GM12878 (cell line): ENCODE data around the gene ANKHD1. TPM values are rescaled to one million over a fixed set of nuclear protein-coding genes. Genes with fewer than 3 reads are reported as not detected.
"Not testable (repeated sequence)": the region's sequence is repeated elsewhere in the genome, so short reads cannot be mapped to it uniquely, and the experiment has no call there.

Experiments used
- ATAC-seq: fragments of 200-7000 bp; cut with Tn5 transposase; 3 replicates; pipeline ENCODE4 v1.9.1; 2020; ENCODE audit warnings: mild to moderate bottlenecking, moderate library complexity
- BruUV-seq: library from RNA; stranded (reverse); fragments of 400-500 nt; replicated peaks from 2 replicates; lab custom pipeline; 2021; lab: Mats Ljungman, UMichigan
- CTCF ChIA-PET: fragments of 300-600 bp; sonication (Branson Sonifier 250); formaldehyde crosslinking; extraction: SDS; loops from one replicate; lab custom pipeline; 2021; ENCODE audit warnings: inconsistent platforms; lab: Yijun Ruan, JAX
- POLR2A ChIA-PET: fragments of 350-600 bp; formaldehyde crosslinking; extraction: SDS; loops from one replicate; lab custom pipeline; 2021; ENCODE audit warnings: inconsistent platforms; lab: Charles Lee
- RAD21 ChIA-PET: fragments of 300-600 bp; sonication (Branson Sonifier 250); formaldehyde crosslinking; loops from one replicate; lab custom pipeline; 2023; ENCODE audit warnings: antibody characterized with exemption; ENCODE audit not compliant: unreplicated experiment; lab: Charles Lee
- SMC1A ChIA-PET: fragments of 300-600 bp; sonication (Branson Sonifier 250); formaldehyde crosslinking; loops from one replicate; lab custom pipeline; 2023; ENCODE audit not compliant: unreplicated experiment, uncharacterized antibody; lab: Charles Lee
- DNase-seq: peaks from one replicate; pipeline ENCODE4 v3.0.0-alpha.2; 2011; ENCODE audit warnings: low read depth, low spot score
- FAIRE-seq: peaks from 3 replicates; lab custom pipeline; 2011; peaks lifted over from hg19 to GRCh38; lab: Jason Lieb, UNC
- H2AFZ ChIP-seq: 2 replicates; pipeline ENCODE4 v1.6.0; 2011; ENCODE audit warnings: low read depth, low read length, control low read depth; ENCODE audit not compliant: control insufficient read depth
- H3K27ac ChIP-seq: 2 replicates; pipeline ENCODE4 v1.5.1; 2011; ENCODE audit warnings: control low read depth; ENCODE audit not compliant: control insufficient read depth, insufficient read depth
- H3K27me3 ChIP-seq, 2 experiments: replicated peaks in 1 of 2; 2 replicates each; pipeline versions ENCODE4 v1.6.0 to v1.6.1; 2011; ENCODE audit warnings: low read length in 1 of 2; ENCODE audit not compliant: control insufficient read depth in 2 of 2, insufficient read depth in 2 of 2
- H3K36me3 ChIP-seq, 2 experiments: 2 replicates each; pipeline ENCODE4 v1.5.1; 2011; ENCODE audit warnings: low read length in 1 of 2; ENCODE audit not compliant: control insufficient read depth in 2 of 2, insufficient read depth in 2 of 2
- H3K4me1 ChIP-seq: 2 replicates; pipeline ENCODE4 v1.6.1; 2011; ENCODE audit warnings: mild to moderate bottlenecking, low read length, moderate library complexity, mixed read lengths; ENCODE audit not compliant: control insufficient read depth, insufficient read depth
- H3K4me2 ChIP-seq: 2 replicates; pipeline ENCODE4 v1.6.0; 2011; ENCODE audit warnings: control low read depth; ENCODE audit not compliant: control insufficient read depth, insufficient read depth
- H3K4me3 ChIP-seq: fragments of 200-600 bp; sonication (generic); 2 replicates; pipeline ENCODE4 v1.5.1; 2016
- H3K79me2 ChIP-seq: 2 replicates; pipeline ENCODE4 v1.6.0; 2011; ENCODE audit warnings: low read length; ENCODE audit not compliant: control insufficient read depth, insufficient read depth
- H3K9ac ChIP-seq: 2 replicates; pipeline ENCODE4 v1.8.0; 2011; ENCODE audit warnings: low read length, control low read depth, mixed read lengths; ENCODE audit not compliant: control insufficient read depth, insufficient read depth
- H3K9me3 ChIP-seq: replicated peaks from 3 replicates; pipeline ENCODE4 v1.5.1; 2011; ENCODE audit warnings: mild to moderate bottlenecking, low read length; ENCODE audit not compliant: control insufficient read depth, insufficient read depth
- H4K20me1 ChIP-seq: 2 replicates; pipeline ENCODE4 v1.6.0; 2011; ENCODE audit not compliant: control insufficient read depth, insufficient read depth
- EGR1 ChIP-seq, 2 experiments: IDR thresholded peaks; 1 replicate in 1 of 2; 2 replicates in 1 of 2; pipeline ENCODE4 v1.6.1; 2011 to 2012; ENCODE audit warnings: low read depth in 2 of 2, low read length in 2 of 2, borderline replicate concordance in 1 of 2, mild to moderate bottlenecking in 1 of 2, moderate library complexity in 1 of 2
- EP300 ChIP-seq, 2 experiments: fragments of 150-350 bp in 1 of 2; IDR thresholded peaks; 2 replicates each; pipeline ENCODE4 v1.6.1; 2011 to 2012; ENCODE audit warnings: low read depth in 2 of 2, low read length in 2 of 2, borderline replicate concordance in 1 of 2, improper control_type of control experiment in 1 of 2, inconsistent platforms in 1 of 2; ENCODE audit not compliant: control insufficient read depth in 1 of 2
- JUNB ChIP-seq: IDR thresholded peaks from 2 replicates; pipeline ENCODE4 v1.6.1; 2016; ENCODE audit warnings: antibody characterized with exemption, mild to moderate bottlenecking
- JUND ChIP-seq: IDR thresholded peaks from 2 replicates; pipeline ENCODE4 v1.6.1; 2012; ENCODE audit warnings: low read depth, mild to moderate bottlenecking, low read length, improper control_type of control experiment, moderate library complexity
- RB1 ChIP-seq: fragments of 450-650 bp; formaldehyde crosslinking; IDR thresholded peaks from 2 replicates; pipeline ENCODE4 v1.6.1; 2017; ENCODE audit warnings: mild to moderate bottlenecking, borderline replicate concordance
- SRF ChIP-seq, 2 experiments: IDR thresholded peaks; 2 replicates each; pipeline ENCODE4 v1.6.1; 2011; ENCODE audit warnings: low read depth in 2 of 2, low read length in 2 of 2, mild to moderate bottlenecking in 1 of 2, moderate library complexity in 1 of 2
- WGBS: methylation state at CpG from one replicate; pipeline ENCODE4 v1.1.6; 2016; ENCODE audit warnings: low lambda C conversion rate; ENCODE audit not compliant: insufficient replicate concordance, insufficient coverage; ENCODE audit errors: missing lambda C conversion rate; 5-methylcytosine and 5-hydroxymethylcytosine counted together
- in situ Hi-C: fragments of 300-500 bp; cut with MboI; formaldehyde crosslinking; loops from 9 replicates; pipeline ENCODE4 v1.14.3; 2018; ENCODE audit warnings: mixed read lengths
- intact Hi-C: fragments of 100-400 bp; cut with micrococcal nuclease; formaldehyde crosslinking; loops from one replicate; pipeline ENCODE4 v1.14.2; 2022; ENCODE audit not compliant: unreplicated experiment
- polyA plus RNA-seq, 11 experiments: library from polyadenylated mRNA; depleted of rRNA in 4 of 11; unstranded in 6 of 11; stranded (reverse) in 5 of 11; fragments of >200 nt; fragmentation: Nextera tagmentation in 4 of 11; fragmentation: Illumina TruSeq in 1 of 11; extraction: Ambion mirVana in 4 of 11; extraction: Trizol in 1 of 11; gene quantifications; 1 replicate in 1 of 11; 2 replicates in 10 of 11; pipeline versions ENCODE4 v1.2.1 to v1.2.3, GENCODE V29; 2011 to 2016; ENCODE audit warnings: inconsistent platforms in 2 of 11, missing spikeins in 2 of 11, low read depth in 1 of 11
- total RNA-seq, 4 experiments: library from RNA; depleted of rRNA in 3 of 4; stranded (reverse); fragments of >200 nt in 3 of 4; fragmentation: Illumina TruSeq in 1 of 4; extraction: Trizol in 1 of 4; gene quantifications; 2 replicates each; pipeline versions ENCODE4 v1.2.1 to v1.2.3, GENCODE V29; 2013 to 2021
- TF ChIP-seq, protein P1 (sequence below): fragments of 450-650 bp; IDR thresholded peaks from 2 replicates; pipeline ENCODE4 v1.6.1; 2017; ENCODE audit warnings: mild to moderate bottlenecking, moderate library complexity
- TF ChIP-seq, protein P2 (sequence below): IDR thresholded peaks from 2 replicates; pipeline ENCODE4 v1.6.1; 2011; ENCODE audit warnings: low read depth, mild to moderate bottlenecking, low read length, moderate library complexity, borderline replicate concordance; ENCODE audit errors: extremely low read depth

The ANKHD1 gene
- total and polyA plus RNA-seq, 10 of the 15 experiments (the other 5 are each of a cell fraction or from before 2014, with no cell fraction given): 31.6 to 96.8 (median 74.3) TPM

DNA sequence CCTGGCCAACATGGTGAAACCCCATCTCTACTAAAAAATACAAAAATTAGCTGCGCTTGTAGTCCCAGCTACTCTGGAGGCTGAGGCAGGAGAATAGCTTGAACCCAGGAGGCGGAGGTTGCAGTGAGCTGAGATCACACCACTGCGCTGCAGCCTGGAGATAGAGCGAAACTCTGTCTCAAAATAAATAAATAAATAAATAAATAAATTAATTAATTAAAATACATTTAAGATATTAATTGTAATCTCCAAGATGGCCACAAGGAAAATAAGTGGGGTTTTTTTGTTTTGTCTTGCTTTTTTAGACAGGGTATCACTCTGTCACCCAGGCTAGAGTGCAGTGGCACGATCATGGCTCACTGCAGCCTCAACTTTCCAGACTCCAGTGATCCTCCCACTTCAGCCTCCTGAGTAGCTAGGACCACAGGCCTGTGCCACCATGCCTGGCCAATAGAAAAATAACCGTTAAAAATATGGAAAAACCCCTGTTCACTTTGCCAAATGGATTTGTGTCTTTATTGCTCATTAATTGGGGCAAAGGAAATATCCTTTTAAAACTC is 177.6 kb downstream of the ANKHD1 start:
- H3K79me2 ChIP-seq, H3K4me3 ChIP-seq, H2AFZ ChIP-seq, RAD21 ChIA-PET, intact Hi-C loops, ATAC-seq, DNase-seq, H3K4me1 ChIP-seq, H3K9ac ChIP-seq, CTCF ChIA-PET, FAIRE-seq, H4K20me1 ChIP-seq, H3K4me2 ChIP-seq, H3K27ac ChIP-seq, H3K9me3 ChIP-seq, in situ Hi-C loops, BruUV-seq, H3K36me3 ChIP-seq, H3K27me3 ChIP-seq: not testable (repeated sequence)
- ChIA-PET SMC1A (interaction anchor here (0.8 kb wide), 1 partner anchor 10 kb away, joined by 3 read pairs; no protein-coding TSS in a partner anchor), POLR2A (interaction anchor here (0.6 kb wide), 1 partner anchor 138 kb away, joined by 3 read pairs; no protein-coding TSS in a partner anchor)
- 77% methylated on average over 6 of the region's 6 CpGs for WGBS

DNA sequence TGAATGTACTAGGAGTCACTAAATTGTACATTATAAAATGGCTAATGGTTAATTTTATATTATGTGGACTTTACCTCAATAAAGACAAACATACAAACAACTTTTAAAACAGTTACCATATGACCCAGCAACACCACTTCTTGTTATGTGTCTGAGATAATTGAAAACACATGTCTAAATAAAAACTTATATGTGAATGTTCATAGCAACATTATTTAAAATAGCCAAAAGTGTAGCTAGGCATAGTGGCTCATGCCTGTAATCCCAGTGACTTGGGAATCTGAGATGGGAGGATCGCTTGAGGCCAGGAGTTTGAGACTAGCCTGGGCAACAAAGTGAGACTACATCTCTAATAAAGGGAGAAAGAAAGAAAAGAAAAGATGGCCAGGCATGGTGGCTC is 185.9 kb downstream of the ANKHD1 start:
- Histone ChIP-seq H3K27ac (no peak overlapping the region), H3K4me2 (no peak overlapping the region), H3K9ac (no peak overlapping the region), H3K9me3 (no peaks in the 10 kb centered on the region), H3K27me3 (no peaks in the 10 kb centered on the region), H2AFZ (no peak overlapping the region), H3K4me3 (no peak overlapping the region), H4K20me1 (no peaks in the 10 kb centered on the region), H3K36me3 (no peaks in the 10 kb centered on the region), H3K4me1 (no peaks in the 10 kb centered on the region), H3K79me2 (no peaks in the 10 kb centered on the region)
- BruUV-seq: no TSS peak
- DNase-seq (no peak), ATAC-seq (no peak), FAIRE-seq (no peak)
- ChIA-PET POLR2A (interaction anchor here (0.6 to 0.7 kb wide), 3 partner anchors 157 to 1928 kb away, joined by 3 to 8 read pairs (median 4); no protein-coding TSS in a partner anchor), SMC1A (interaction anchor here (0.6 kb wide), 2 partner anchors 35 to 185 kb away, joined by 3 to 4 read pairs; no protein-coding TSS in a partner anchor), CTCF (no interaction called here), RAD21 (no interaction called here)
- 81% methylated on average over 1 of the region's 1 CpG for WGBS
- intact Hi-C loops: no loop called here
- in situ Hi-C loops: no loop called here
- no peak for TF ChIP-seq RB1
- TF ChIP-seq JUND: no peak
- TF ChIP-seq, protein P1, sequence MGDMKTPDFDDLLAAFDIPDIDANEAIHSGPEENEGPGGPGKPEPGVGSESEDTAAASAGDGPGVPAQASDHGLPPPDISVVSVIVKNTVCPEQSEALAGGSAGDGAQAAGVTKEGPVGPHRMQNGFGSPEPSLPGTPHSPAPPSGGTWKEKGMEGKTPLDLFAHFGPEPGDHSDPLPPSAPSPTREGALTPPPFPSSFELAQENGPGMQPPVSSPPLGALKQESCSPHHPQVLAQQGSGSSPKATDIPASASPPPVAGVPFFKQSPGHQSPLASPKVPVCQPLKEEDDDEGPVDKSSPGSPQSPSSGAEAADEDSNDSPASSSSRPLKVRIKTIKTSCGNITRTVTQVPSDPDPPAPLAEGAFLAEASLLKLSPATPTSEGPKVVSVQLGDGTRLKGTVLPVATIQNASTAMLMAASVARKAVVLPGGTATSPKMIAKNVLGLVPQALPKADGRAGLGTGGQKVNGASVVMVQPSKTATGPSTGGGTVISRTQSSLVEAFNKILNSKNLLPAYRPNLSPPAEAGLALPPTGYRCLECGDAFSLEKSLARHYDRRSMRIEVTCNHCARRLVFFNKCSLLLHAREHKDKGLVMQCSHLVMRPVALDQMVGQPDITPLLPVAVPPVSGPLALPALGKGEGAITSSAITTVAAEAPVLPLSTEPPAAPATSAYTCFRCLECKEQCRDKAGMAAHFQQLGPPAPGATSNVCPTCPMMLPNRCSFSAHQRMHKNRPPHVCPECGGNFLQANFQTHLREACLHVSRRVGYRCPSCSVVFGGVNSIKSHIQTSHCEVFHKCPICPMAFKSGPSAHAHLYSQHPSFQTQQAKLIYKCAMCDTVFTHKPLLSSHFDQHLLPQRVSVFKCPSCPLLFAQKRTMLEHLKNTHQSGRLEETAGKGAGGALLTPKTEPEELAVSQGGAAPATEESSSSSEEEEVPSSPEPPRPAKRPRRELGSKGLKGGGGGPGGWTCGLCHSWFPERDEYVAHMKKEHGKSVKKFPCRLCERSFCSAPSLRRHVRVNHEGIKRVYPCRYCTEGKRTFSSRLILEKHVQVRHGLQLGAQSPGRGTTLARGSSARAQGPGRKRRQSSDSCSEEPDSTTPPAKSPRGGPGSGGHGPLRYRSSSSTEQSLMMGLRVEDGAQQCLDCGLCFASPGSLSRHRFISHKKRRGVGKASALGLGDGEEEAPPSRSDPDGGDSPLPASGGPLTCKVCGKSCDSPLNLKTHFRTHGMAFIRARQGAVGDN: no peak
- TF ChIP-seq EGR1 (IDR thresholded peaks at IDR 0.05; ENCODE audit: borderline replicate concordance in 1 of 2, low read depth in 2 of 2, low read length in 2 of 2): no peak
- no peak for TF ChIP-seq EP300 (IDR thresholded peaks at IDR 0.05; ENCODE audit: borderline replicate concordance in 1 of 2, control insufficient read depth in 1 of 2, low read depth in 2 of 2, low read length in 2 of 2)
- TF ChIP-seq JUNB: no peak
- no peak for TF ChIP-seq SRF (IDR thresholded peaks at IDR 0.05; ENCODE audit: low read depth in 2 of 2, low read length in 2 of 2)
- TF ChIP-seq, protein P2, sequence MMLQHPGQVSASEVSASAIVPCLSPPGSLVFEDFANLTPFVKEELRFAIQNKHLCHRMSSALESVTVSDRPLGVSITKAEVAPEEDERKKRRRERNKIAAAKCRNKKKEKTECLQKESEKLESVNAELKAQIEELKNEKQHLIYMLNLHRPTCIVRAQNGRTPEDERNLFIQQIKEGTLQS: no peak
